GM10248 (cell line): ENCODE measurements around the gene RNF223.

Experiments
- CTCF ChIA-PET: fragments of 300-600 bp; sonication (Branson Sonifier 250); formaldehyde crosslinking; extraction: SDS; loops from one replicate; lab custom pipeline; 2021; ENCODE audit warnings: antibody characterized with exemption; lab: Yijun Ruan, JAX
- POLR2A ChIA-PET: fragments of 350-650 bp; sonication (Branson Sonifier 250); formaldehyde crosslinking; extraction: SDS; loops from one replicate; lab custom pipeline; 2020; ENCODE audit warnings: antibody characterized with exemption; lab: Yijun Ruan, JAX
- DNase-seq: peaks from one replicate; pipeline ENCODE4 v3.0.0; 2012; ENCODE audit errors: extremely low spot score
- CTCF ChIP-seq: IDR thresholded peaks from 2 replicates; pipeline ENCODE4 v1.5.1; 2012; ENCODE audit warnings: mild to moderate bottlenecking, low read depth; ENCODE audit errors: extremely low read depth, missing control alignments, control extremely low read depth

Gene RNF223

DNA sequence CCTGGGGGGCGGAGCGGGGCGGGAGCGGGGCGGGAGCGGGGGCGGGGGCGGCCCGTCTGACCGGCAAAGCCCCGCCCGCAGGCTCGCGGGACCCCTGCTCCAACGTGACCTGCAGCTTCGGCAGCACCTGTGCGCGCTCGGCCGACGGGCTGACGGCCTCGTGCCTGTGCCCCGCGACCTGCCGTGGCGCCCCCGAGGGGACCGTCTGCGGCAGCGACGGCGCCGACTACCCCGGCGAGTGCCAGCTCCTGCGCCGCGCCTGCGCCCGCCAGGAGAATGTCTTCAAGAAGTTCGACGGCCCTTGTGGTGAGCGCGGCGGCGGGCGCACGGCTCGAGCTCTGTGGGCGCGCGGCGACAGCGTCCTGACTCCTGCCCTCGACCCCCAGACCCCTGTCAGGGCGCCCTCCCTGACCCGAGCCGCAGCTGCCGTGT lies 33.0 kb downstream of the RNF223 start:
- DNase-seq, result no peak
- POLR2A ChIA-PET, result interaction anchor here (0.6 kb wide), 1 partner anchor 137 kb away, joined by 4 read pairs; no protein-coding TSS in a partner anchor
- CTCF ChIA-PET, result interaction anchor here (1.2 to 4.2 kb wide), 4 partner anchors 9 to 25 kb away, joined by 3 to 17 read pairs (median 4); no protein-coding TSS in a partner anchor

GRCh38 chr1:1040004-1040991 lies 33.8 kb downstream of the RNF223 start:
- CTCF ChIA-PET, result interaction anchor here (0.9 to 4.2 kb wide), 10 partner anchors 9 to 252 kb away, joined by 3 to 24 read pairs (median 4); no protein-coding TSS in a partner anchor
- DNase-seq, result peak; percentile 96
- TF ChIP-seq CTCF, result no peak
- POLR2A ChIA-PET, result interaction anchor here (0.6 kb wide), 1 partner anchor 138 kb away, joined by 4 read pairs; no protein-coding TSS in a partner anchor

More for the DNA sequence above, 33.0 kb downstream of the RNF223 start:
- TF ChIP-seq CTCF, result no peak

- ChIA-PET CTCF (interaction anchor here (0.8 to 4.2 kb wide), 10 partner anchors 17 to 253 kb away, joined by 3 to 24 read pairs (median 4); no protein-coding TSS in a partner anchor), POLR2A (no interaction called here)
- TF ChIP-seq CTCF, result no peak
- DNase-seq, result peak; percentile 47
Observed at GRCh38 chr1:1039145-1039910, 34.8 kb downstream of the RNF223 start.

GRCh38 chr1:1038694-1039093 lies 35.4 kb downstream of the RNF223 start:
- DNase-seq, result peak; percentile 79
- ChIA-PET CTCF (interaction anchor here (0.8 to 4.2 kb wide), 7 partner anchors 16 to 212 kb away, joined by 3 to 24 read pairs (median 4); no protein-coding TSS in a partner anchor), POLR2A (no interaction called here)
- no peak for TF ChIP-seq CTCF

GRCh38 chr1:1037366-1038327 lies 36.5 kb downstream of the RNF223 start:
- ChIA-PET POLR2A (no interaction called here), CTCF (interaction anchor here (1.1 to 4.2 kb wide), 4 partner anchors 22 to 213 kb away, joined by 3 to 24 read pairs (median 10); no protein-coding TSS in a partner anchor)
- DNase-seq, result no peak
- TF ChIP-seq CTCF, result no peak
